T-helper 2 cell treated with Interferon-gamma antibody and Interleukin-4, amounts not matched to agents 5 μg/mL and 100 μg/mL, for 36 hours (primary cell): ENCODE results near the gene IL17F.
A peak's percentile ranks its signal among the peaks of the same experiment; 100 is the strongest.

ENCODE experiments used
- DNase-seq: peaks from one replicate; pipeline ENCODE4 v3.0.0; 2021; ENCODE audit warnings: low spot score
- H3K27ac Mint-ChIP-seq: one replicate; pipeline ENCODE4 v1.8.0; 2021; ENCODE audit warnings: mild to moderate bottlenecking, mixed read lengths
- H3K27me3 Mint-ChIP-seq: one replicate; pipeline ENCODE4 v1.8.0; 2021; ENCODE audit warnings: low read depth, mixed read lengths
- H3K36me3 Mint-ChIP-seq: one replicate; pipeline ENCODE4 v1.8.0; 2021; ENCODE audit warnings: low read depth, mixed read lengths
- H3K4me1 Mint-ChIP-seq: one replicate; pipeline ENCODE4 v1.8.0; 2021; ENCODE audit warnings: low read depth, mixed read lengths
- H3K4me3 Mint-ChIP-seq: one replicate; pipeline ENCODE4 v1.8.0; 2022; ENCODE audit warnings: mild to moderate bottlenecking, moderate library complexity, mixed read lengths
- H3K9me3 Mint-ChIP-seq: one replicate; pipeline ENCODE4 v1.8.0; 2021; ENCODE audit warnings: mixed read lengths

IL17F gene

GRCh38 chr6:52262620-52263344 is 18.5 kb upstream of the IL17F start:
- Mint-ChIP-seq H3K9me3 (no peaks in the 10 kb centered on the region), H3K27ac (no peak overlapping the region), H3K27me3 (no peaks in the 10 kb centered on the region), H3K4me3 (no peak overlapping the region), H3K4me1 (peaks cover 4% of the 10 kb centered on the region), H3K36me3 (peaks cover 57% of the 10 kb centered on the region)
- DNase-seq, result no peak

DNA sequence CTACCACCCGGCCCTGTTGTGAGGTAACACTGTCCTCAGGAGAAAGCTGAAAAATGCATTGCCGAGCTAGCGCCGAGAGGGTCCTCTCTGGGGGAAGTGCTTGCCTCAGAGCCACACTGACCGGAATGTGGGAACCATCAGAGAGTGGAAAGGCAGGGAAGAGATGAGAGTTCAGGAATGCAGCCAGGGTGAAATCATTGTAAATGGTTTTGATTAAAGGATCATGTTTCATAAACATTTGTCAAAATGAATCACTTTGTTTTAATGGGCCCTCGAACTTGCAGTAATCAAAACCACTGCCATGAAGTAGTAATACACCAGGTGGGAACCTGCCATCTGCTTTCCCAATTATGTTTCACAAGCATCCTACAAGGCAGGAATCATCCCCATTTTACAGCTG is 16.9 kb upstream of the IL17F start:
- Mint-ChIP-seq H3K27ac (no peak overlapping the region), H3K9me3 (no peaks in the 10 kb centered on the region), H3K27me3 (no peaks in the 10 kb centered on the region), H3K4me3 (no peak overlapping the region), H3K4me1 (peaks cover 4% of the 10 kb centered on the region), H3K36me3 (peaks cover 44% of the 10 kb centered on the region)
- DNase-seq, result no peak

DNA sequence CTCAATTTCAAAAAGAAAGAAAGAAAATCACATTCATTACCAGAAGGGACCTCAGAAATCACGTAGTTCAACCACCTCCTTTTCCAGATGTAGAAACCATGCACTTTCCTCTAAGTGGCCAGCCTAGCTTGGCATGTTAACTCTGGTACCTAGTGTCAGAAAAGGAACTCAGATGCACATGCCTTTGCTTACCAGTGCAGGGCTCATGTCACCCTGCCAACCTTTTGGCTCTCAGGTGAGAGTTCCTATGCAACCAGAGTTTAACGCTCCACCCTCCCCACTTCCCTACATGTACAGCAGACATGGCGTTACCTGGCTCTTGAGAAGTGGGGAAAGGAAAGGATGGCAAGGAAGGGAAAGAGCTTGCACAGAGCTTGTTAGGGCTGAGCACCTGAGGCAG is 16.3 kb upstream of the IL17F start:
- no peak overlapping the region for H3K4me3 Mint-ChIP-seq
- no peak overlapping the region for H3K27ac Mint-ChIP-seq
- peaks cover 9% of the 10 kb centered on the region for H3K4me1 Mint-ChIP-seq
- H3K36me3 Mint-ChIP-seq, result peaks cover 40% of the 10 kb centered on the region
- peaks cover 1% of the 10 kb centered on the region for H3K27me3 Mint-ChIP-seq
- DNase-seq, result no peak
- H3K9me3 Mint-ChIP-seq, result no peaks in the 10 kb centered on the region

DNA sequence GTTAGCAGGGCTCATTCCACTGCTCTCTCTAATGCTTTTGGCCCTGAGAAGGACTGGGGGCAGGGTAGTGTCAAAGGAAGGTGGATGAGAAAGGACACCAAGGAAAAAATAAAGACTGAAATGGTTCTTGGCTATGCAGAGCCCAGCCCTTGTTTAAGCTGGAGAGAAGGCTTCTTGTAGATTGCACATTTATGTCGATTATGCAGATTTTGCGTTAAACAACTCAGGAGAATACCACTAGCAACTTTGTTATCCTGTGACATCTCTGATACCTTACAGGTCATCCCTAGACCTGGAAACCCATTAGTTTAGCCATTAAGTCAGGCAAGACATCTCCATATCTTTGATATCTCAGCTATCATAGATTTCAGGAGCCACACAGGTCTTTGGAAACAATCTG is 11.1 kb upstream of the IL17F start:
- H3K36me3 Mint-ChIP-seq, result peaks cover under 1% of the 10 kb centered on the region
- peaks cover 32% of the 10 kb centered on the region for H3K4me1 Mint-ChIP-seq
- H3K27ac Mint-ChIP-seq, result no peak overlapping the region
- H3K9me3 Mint-ChIP-seq, result no peaks in the 10 kb centered on the region
- peak overlapping the region; percentile 51 for H3K4me3 Mint-ChIP-seq
- H3K27me3 Mint-ChIP-seq, result peaks cover 29% of the 10 kb centered on the region
- DNase-seq, result no peak

DNA sequence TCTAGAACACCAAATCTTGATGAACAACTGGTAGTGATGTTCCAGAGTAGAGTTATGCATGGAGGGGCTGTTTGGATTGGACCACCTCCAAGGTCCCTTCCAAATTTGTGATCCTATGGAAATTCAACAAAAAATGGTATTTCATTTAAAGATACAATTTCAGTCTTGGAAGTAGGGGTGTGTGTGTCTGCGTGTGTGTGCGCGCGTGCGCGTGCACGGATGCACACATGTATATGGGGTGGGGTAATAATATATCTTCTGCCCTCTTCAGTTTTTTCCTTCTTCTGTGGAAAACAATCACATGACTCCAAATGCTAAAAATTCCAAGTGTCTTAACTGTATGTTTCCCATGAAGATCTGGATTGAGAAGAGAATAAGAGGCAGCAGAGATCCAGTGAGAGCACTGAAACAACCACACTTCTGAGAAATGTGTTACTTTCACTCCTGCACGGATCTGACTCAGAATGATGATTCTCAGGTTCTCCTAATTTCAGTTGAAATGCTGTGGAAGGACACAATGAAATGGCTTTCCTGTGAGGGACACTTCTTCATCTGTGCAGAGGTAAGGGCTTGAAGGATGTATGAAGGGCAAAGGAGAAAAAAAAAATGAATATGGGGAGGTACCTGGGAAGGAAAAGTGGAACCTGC is 10.6 kb upstream of the IL17F start:
- no peaks in the 10 kb centered on the region for H3K36me3 Mint-ChIP-seq
- H3K27me3 Mint-ChIP-seq, result peaks cover 33% of the 10 kb centered on the region
- peak; percentile 22 for DNase-seq
- H3K27ac Mint-ChIP-seq, result no peak overlapping the region
- H3K4me3 Mint-ChIP-seq, result peak overlapping the region; percentile 51
- H3K9me3 Mint-ChIP-seq, result no peaks in the 10 kb centered on the region
- H3K4me1 Mint-ChIP-seq, result peaks cover 32% of the 10 kb centered on the region

GRCh38 chr6:52253494-52253893 is 9.2 kb upstream of the IL17F start:
- H3K4me1 Mint-ChIP-seq, result peaks cover 32% of the 10 kb centered on the region
- peaks cover 40% of the 10 kb centered on the region for H3K27me3 Mint-ChIP-seq
- no peaks in the 10 kb centered on the region for H3K36me3 Mint-ChIP-seq
- peak overlapping the region; percentile 35 for H3K4me3 Mint-ChIP-seq
- peak; percentile 65 for DNase-seq
- H3K27ac Mint-ChIP-seq, result no peak overlapping the region
- H3K9me3 Mint-ChIP-seq, result no peaks in the 10 kb centered on the region

DNA sequence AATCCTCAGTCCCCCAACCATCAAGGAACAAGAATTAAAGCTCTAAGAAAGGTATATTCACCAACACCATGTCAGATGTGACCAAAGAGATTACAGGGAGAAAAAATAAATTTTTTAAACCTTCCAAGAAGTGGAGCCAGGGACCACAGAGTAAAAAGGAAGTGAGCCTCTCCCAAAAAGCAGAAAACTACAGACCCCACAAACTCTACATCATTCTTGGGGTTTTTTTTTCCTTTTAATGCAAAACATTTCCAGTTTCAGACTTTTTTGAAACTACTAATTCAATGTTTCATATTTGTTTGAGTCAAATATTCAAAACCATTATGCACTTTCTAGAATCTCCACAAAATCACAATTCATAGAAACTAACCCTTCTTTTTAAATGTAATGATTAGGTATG is 6.8 kb upstream of the IL17F start:
- DNase-seq, result no peak
- H3K4me3 Mint-ChIP-seq, result no peak overlapping the region
- peaks cover 32% of the 10 kb centered on the region for H3K4me1 Mint-ChIP-seq
- no peaks in the 10 kb centered on the region for H3K36me3 Mint-ChIP-seq
- no peak overlapping the region for H3K27ac Mint-ChIP-seq
- no peaks in the 10 kb centered on the region for H3K9me3 Mint-ChIP-seq
- H3K27me3 Mint-ChIP-seq, result peaks cover 47% of the 10 kb centered on the region

DNA sequence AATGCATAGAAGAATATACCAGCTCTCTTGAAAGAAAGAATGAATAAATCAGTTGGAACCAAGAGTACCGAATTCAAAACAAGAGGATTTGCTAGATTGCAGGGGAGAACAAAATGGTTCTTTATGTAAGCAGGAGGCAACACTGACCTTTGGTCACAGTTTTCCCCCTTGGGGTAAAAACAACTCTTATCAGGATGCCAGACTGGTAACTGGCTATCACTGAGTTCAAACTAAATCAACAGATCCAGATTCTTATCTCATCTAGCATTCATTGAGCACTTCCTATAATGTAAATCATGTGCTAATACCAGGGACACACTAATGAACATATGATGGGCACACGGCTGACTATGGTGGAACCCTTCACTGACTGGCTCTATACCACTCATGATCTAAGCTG is 4.8 kb upstream of the IL17F start:
- Mint-ChIP-seq H3K36me3 (no peaks in the 10 kb centered on the region), H3K4me1 (peaks cover 12% of the 10 kb centered on the region), H3K27me3 (peaks cover 49% of the 10 kb centered on the region), H3K27ac (no peak overlapping the region), H3K9me3 (no peaks in the 10 kb centered on the region), H3K4me3 (no peak overlapping the region)
- DNase-seq, result no peak

DNA sequence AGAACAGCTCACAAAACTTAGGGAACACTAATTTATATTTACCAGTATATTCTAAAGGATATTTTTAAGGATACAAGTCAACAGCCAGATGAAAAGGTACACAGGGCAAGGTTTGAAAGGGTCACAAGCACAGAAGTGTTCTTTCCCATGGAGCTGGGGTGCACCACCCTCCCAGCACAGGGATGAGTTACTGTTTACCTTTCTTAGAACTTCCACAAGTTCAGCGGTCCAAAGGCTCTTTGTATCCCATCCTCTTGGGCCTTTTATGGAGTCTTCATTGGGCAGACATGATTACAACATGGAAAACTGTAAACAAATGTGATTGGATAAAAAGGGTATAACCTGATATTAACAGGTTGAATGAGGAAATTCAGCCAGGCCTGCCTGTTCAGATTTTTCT is 1.1 kb upstream of the IL17F start:
- no peaks in the 10 kb centered on the region for H3K36me3 Mint-ChIP-seq
- DNase-seq, result no peak
- H3K9me3 Mint-ChIP-seq, result no peaks in the 10 kb centered on the region
- no peak overlapping the region for H3K4me3 Mint-ChIP-seq
- H3K4me1 Mint-ChIP-seq, result no peaks in the 10 kb centered on the region
- peaks cover 51% of the 10 kb centered on the region for H3K27me3 Mint-ChIP-seq
- no peak overlapping the region for H3K27ac Mint-ChIP-seq

DNA sequence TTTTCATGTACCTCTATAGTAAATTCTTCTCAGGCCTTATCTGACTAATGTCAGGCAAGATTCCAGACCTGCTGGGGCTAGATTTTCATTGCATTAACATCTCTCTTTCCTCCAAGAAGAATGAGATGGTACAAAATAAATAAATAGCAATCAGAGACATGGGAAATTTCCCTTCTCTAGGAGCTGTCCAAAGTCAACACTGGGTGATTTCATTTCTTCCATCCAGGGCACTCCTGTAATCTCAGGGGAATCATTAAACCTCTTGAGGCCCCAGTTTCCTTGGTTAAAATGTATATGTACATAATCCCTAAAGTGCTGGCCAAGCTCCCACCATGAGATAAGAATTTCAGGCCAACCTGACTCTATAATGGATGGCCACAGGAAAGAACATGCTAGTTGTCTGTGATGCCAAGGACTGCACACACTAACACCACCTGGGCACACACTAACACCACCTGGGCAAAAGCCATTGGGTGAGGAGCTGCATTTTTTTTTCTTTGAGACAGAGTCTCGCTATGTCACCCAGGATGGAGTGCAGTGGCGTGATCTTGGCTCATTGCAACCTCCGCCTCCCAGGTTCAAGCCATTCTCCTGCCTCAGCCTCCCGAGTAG is 912 bp downstream of the IL17F start:
- H3K4me1 Mint-ChIP-seq, result no peaks in the 10 kb centered on the region
- H3K27me3 Mint-ChIP-seq, result peaks cover 44% of the 10 kb centered on the region
- H3K27ac Mint-ChIP-seq, result no peak overlapping the region
- no peak overlapping the region for H3K4me3 Mint-ChIP-seq
- no peak for DNase-seq
- no peaks in the 10 kb centered on the region for H3K9me3 Mint-ChIP-seq
- no peaks in the 10 kb centered on the region for H3K36me3 Mint-ChIP-seq

GRCh38 chr6:52241819-52242218 is 2.5 kb downstream of the IL17F start:
- H3K4me3 Mint-ChIP-seq, result no peak overlapping the region
- H3K9me3 Mint-ChIP-seq, result no peaks in the 10 kb centered on the region
- no peak overlapping the region for H3K27ac Mint-ChIP-seq
- no peaks in the 10 kb centered on the region for H3K4me1 Mint-ChIP-seq
- DNase-seq, result no peak
- peaks cover 45% of the 10 kb centered on the region for H3K27me3 Mint-ChIP-seq
- H3K36me3 Mint-ChIP-seq, result no peaks in the 10 kb centered on the region

- Mint-ChIP-seq H3K4me1 (peaks cover 10% of the 10 kb centered on the region), H3K27ac (no peak overlapping the region), H3K27me3 (peaks cover 61% of the 10 kb centered on the region), H3K4me3 (no peak overlapping the region), H3K36me3 (no peaks in the 10 kb centered on the region), H3K9me3 (no peaks in the 10 kb centered on the region)
- DNase-seq, result peak; percentile 37
Observed at GRCh38 chr6:52233975-52234823, 10.1 kb downstream of the IL17F start.

DNA sequence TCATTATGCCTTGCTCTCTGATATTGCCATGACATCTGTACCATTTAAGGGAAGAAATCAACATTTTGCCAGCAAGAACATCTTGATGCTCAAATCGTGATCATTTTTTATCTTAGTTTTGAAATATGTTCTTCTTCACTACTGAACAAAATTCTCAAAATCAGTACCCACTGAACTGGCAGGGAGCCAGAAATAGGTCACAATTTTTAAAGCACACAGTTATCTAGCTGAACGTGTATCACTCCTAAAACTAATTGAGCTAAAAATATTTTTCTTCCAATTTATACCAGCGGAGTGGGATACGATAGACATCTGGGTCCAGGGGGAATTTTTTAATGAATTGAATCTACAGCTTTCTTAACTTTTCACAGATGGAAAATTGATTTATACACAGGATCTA is 11.3 kb downstream of the IL17F start:
- H3K27me3 Mint-ChIP-seq, result peaks cover 59% of the 10 kb centered on the region
- no peaks in the 10 kb centered on the region for H3K36me3 Mint-ChIP-seq
- DNase-seq, result no peak
- H3K27ac Mint-ChIP-seq, result no peak overlapping the region
- peaks cover 18% of the 10 kb centered on the region for H3K4me1 Mint-ChIP-seq
- H3K4me3 Mint-ChIP-seq, result no peak overlapping the region
- no peaks in the 10 kb centered on the region for H3K9me3 Mint-ChIP-seq
